Hepatocyte (in vitro differentiated cells): Measurements from ENCODE around the gene LCN1. TPM values are rescaled to one million over a fixed set of nuclear protein-coding genes. Genes with fewer than 3 reads are reported as not detected.

ENCODE experiments used
- DNase-seq: peaks from one replicate; pipeline ENCODE4 v3.0.0-alpha.2; 2016; ENCODE audit warnings: low spot score
- H2AFZ ChIP-seq: fragments of 200-600 bp; sonication (generic); 2 replicates; pipeline ENCODE4 v1.6.0; 2016; ENCODE audit warnings: antibody characterized with exemption, mild to moderate bottlenecking
- H3K27ac ChIP-seq: fragments of 200-600 bp; sonication (generic); 2 replicates; pipeline ENCODE4 v1.5.1; 2016; ENCODE audit warnings: mild to moderate bottlenecking
- H3K27me3 ChIP-seq: fragments of 200-600 bp; sonication (generic); 2 replicates; pipeline ENCODE4 v1.6.1; 2016
- H3K36me3 ChIP-seq: fragments of 200-600 bp; sonication (generic); replicated peaks from 2 replicates; pipeline ENCODE4 v1.5.1; 2016; ENCODE audit warnings: low read depth; ENCODE audit not compliant: insufficient read depth
- H3K4me1 ChIP-seq: fragments of 200-600 bp; sonication (generic); 2 replicates; pipeline ENCODE4 v1.5.1; 2016; ENCODE audit warnings: mild to moderate bottlenecking, moderate library complexity; ENCODE audit not compliant: insufficient read depth
- H3K4me2 ChIP-seq: fragments of 200-600 bp; sonication (generic); 2 replicates; pipeline ENCODE4 v1.6.0; 2016
- H3K4me3 ChIP-seq: fragments of 200-600 bp; sonication (generic); 2 replicates; pipeline ENCODE4 v1.5.1; 2016; ENCODE audit warnings: mild to moderate bottlenecking
- H3K79me2 ChIP-seq: fragments of 200-600 bp; sonication (generic); 2 replicates; pipeline ENCODE4 v1.6.0; 2017; ENCODE audit warnings: mild to moderate bottlenecking
- H3K9me2 ChIP-seq: fragments of 200-600 bp; sonication (generic); replicated peaks from 2 replicates; pipeline ENCODE4 v1.6.0; 2017; ENCODE audit warnings: mild to moderate bottlenecking; ENCODE audit not compliant: insufficient read depth
- H3K9me3 ChIP-seq: fragments of 200-600 bp; sonication (generic); 2 replicates; pipeline ENCODE4 v1.5.1; 2016; ENCODE audit warnings: low read depth, mild to moderate bottlenecking
- H4K20me1 ChIP-seq: fragments of 200-600 bp; sonication (generic); 2 replicates; pipeline ENCODE4 v1.6.0; 2016; ENCODE audit warnings: mild to moderate bottlenecking; ENCODE audit not compliant: insufficient read depth, poor library complexity, severe bottlenecking
- EZH2 ChIP-seq: fragments of 200-600 bp; sonication (generic); IDR thresholded peaks from 2 replicates; pipeline ENCODE4 v1.6.1; 2016; ENCODE audit warnings: antibody characterized with exemption, mild to moderate bottlenecking, borderline replicate concordance
- EZH2phosphoT487 ChIP-seq: fragments of 200-600 bp; sonication (generic); IDR thresholded peaks from one replicate; pipeline ENCODE4 v1.6.1; 2018; ENCODE audit warnings: antibody characterized with exemption, mild to moderate bottlenecking, low read depth, moderate library complexity; ENCODE audit not compliant: unreplicated experiment, severe bottlenecking
- WGBS: methylation state at CpG from one replicate; pipeline ENCODE4 v1.1.6; 2016; ENCODE audit warnings: low lambda C conversion rate; ENCODE audit errors: missing lambda C conversion rate; 5-methylcytosine and 5-hydroxymethylcytosine counted together
- polyA plus RNA-seq: library from polyadenylated mRNA; unstranded; fragments of >200 nt; fragmentation: Nextera tagmentation; extraction: Ambion mirVana; gene quantifications from 2 replicates; pipeline ENCODE4 v1.2.1, GENCODE V29; 2016
- total RNA-seq: library from RNA; depleted of rRNA; stranded (reverse); fragments of >200 nt; gene quantifications from 2 replicates; pipeline ENCODE4 v1.2.3, GENCODE V29; 2014
- TF ChIP-seq, protein P1 (sequence below): fragments of 200-600 bp; sonication (generic); IDR thresholded peaks from 2 replicates; pipeline ENCODE4 v1.5.1; 2016; ENCODE audit warnings: antibody characterized with exemption, mild to moderate bottlenecking; ENCODE audit not compliant: poor library complexity

LCN1 gene
- total and polyA plus RNA-seq, 2 experiments from 2014 or later = not detected

DNA sequence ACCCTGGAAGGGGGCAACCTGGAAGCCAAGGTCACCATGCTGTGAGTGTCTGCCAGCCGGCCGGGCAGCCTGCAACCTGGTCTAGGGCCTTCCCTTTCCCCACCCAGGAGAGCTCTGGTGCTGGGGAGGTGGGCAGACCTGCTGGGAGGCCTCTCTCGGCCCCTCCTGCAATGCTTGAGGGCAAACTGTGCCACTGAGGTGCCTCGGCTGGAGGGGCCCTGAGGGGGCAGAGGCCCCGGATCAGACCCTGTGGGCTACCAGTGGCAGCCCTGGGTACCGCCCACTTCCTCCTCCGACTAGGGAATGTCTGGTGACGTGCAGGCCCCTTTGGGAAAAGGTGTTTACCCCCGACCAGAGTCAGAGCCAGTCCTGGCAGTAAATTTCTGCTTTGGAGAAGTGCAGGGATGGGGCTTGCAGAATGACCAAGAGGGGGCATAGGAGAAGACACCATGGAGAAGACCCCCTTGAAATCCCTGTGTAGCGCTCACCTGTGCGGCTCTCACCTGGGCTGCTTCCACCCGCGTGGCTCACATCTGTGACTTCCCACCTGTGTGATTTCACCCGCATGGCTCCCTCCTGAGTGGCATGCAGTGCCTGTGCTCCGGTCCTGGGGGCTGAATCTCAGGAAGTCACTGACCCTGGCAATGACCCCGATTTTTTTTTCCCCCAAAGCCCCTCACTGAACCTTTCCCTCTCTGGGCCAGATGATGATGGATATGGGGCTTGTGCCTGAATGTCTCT, 1.1 kb downstream of the LCN1 start:
- no peaks in the 10 kb centered on the region for H3K36me3 ChIP-seq
- no peaks in the 10 kb centered on the region for H3K79me2 ChIP-seq
- no peak overlapping the region for H3K4me2 ChIP-seq
- no peaks in the 10 kb centered on the region for H3K9me3 ChIP-seq
- DNase-seq = no peak
- no peak for TF ChIP-seq EZH2phosphoT487
- TF ChIP-seq EZH2 = no peak
- TF ChIP-seq, protein P1, sequence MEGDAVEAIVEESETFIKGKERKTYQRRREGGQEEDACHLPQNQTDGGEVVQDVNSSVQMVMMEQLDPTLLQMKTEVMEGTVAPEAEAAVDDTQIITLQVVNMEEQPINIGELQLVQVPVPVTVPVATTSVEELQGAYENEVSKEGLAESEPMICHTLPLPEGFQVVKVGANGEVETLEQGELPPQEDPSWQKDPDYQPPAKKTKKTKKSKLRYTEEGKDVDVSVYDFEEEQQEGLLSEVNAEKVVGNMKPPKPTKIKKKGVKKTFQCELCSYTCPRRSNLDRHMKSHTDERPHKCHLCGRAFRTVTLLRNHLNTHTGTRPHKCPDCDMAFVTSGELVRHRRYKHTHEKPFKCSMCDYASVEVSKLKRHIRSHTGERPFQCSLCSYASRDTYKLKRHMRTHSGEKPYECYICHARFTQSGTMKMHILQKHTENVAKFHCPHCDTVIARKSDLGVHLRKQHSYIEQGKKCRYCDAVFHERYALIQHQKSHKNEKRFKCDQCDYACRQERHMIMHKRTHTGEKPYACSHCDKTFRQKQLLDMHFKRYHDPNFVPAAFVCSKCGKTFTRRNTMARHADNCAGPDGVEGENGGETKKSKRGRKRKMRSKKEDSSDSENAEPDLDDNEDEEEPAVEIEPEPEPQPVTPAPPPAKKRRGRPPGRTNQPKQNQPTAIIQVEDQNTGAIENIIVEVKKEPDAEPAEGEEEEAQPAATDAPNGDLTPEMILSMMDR = no peak
- H4K20me1 ChIP-seq = no peaks in the 10 kb centered on the region
- H2AFZ ChIP-seq = no peak overlapping the region
- H3K9me2 ChIP-seq = no peaks in the 10 kb centered on the region
- no peak overlapping the region for H3K4me3 ChIP-seq
- H3K4me1 ChIP-seq = no peaks in the 10 kb centered on the region
- WGBS = 88% methylated on average over 16 of the region's 16 CpGs
- H3K27ac ChIP-seq = no peak overlapping the region
- no peaks in the 10 kb centered on the region for H3K27me3 ChIP-seq

DNA sequence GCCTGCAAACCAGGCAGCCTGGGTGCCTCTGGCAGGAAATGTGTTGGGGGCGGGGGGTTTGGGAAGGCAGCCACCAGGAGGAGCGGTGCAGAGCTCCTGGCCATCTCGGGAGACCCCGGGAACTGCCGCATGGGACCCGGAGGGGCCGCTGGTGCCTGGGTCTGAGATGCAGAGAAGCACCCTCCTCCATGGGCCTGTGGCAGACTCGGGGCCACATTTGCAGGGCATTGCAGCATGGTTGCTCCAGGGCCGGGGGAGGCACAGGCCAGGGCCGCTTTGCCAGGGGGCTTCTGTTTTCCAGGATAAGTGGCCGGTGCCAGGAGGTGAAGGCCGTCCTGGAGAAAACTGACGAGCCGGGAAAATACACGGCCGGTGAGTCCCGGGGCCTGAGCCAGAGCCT, 1.7 kb downstream of the LCN1 start:
- no peak overlapping the region for H3K4me3 ChIP-seq
- no peak overlapping the region for H3K27ac ChIP-seq
- H3K27me3 ChIP-seq = no peaks in the 10 kb centered on the region
- no peaks in the 10 kb centered on the region for H3K36me3 ChIP-seq
- WGBS = 90% methylated on average over 11 of the region's 17 CpGs
- TF ChIP-seq, protein P1 = no peak
- no peak for TF ChIP-seq EZH2phosphoT487
- no peak for TF ChIP-seq EZH2
- no peaks in the 10 kb centered on the region for H4K20me1 ChIP-seq
- no peak overlapping the region for H2AFZ ChIP-seq
- DNase-seq = no peak
- H3K9me3 ChIP-seq = no peaks in the 10 kb centered on the region
- no peaks in the 10 kb centered on the region for H3K4me1 ChIP-seq
- no peaks in the 10 kb centered on the region for H3K9me2 ChIP-seq
- H3K4me2 ChIP-seq = no peak overlapping the region
- no peaks in the 10 kb centered on the region for H3K79me2 ChIP-seq

DNA sequence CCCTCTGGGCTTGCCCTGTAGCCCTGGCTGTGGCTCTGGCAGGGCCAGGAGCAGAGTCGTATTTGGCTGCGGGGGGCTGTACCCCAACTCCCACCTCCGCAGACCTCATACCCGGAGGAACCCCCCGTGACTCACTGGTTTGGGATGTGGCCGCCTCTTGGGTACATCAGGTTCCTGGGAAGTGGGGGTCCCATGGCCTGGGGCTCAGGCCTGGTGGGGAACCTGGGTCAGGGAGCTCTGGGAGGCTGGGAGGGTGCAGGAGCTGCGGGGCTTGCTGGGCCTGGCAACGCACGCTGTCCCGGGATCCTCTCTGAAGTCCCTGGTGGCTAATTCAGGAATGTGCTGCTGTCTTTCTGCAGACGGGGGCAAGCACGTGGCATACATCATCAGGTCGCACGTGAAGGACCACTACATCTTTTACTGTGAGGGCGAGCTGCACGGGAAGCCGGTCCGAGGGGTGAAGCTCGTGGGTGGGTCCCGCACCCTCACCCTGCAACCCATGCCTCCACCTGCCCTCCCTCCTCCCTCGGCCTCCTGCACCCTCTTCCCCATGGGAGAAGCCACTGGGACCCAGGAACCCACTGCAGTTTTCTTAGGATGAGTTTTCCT, 2.4 kb downstream of the LCN1 start:
- H3K79me2 ChIP-seq = no peaks in the 10 kb centered on the region
- no peak for DNase-seq
- no peaks in the 10 kb centered on the region for H3K9me2 ChIP-seq
- 83% methylated on average over 21 of the region's 21 CpGs for WGBS
- H3K36me3 ChIP-seq = no peaks in the 10 kb centered on the region
- TF ChIP-seq, protein P1 = no peak
- TF ChIP-seq EZH2phosphoT487 = no peak
- TF ChIP-seq EZH2 = no peak
- H3K27ac ChIP-seq = no peak overlapping the region
- H4K20me1 ChIP-seq = no peaks in the 10 kb centered on the region
- H3K4me1 ChIP-seq = no peaks in the 10 kb centered on the region
- H3K4me3 ChIP-seq = no peak overlapping the region
- no peak overlapping the region for H2AFZ ChIP-seq
- no peaks in the 10 kb centered on the region for H3K27me3 ChIP-seq
- H3K9me3 ChIP-seq = no peaks in the 10 kb centered on the region
- no peak overlapping the region for H3K4me2 ChIP-seq
